Amniotic stem cell (primary cell): ENCODE results near the gene ALPK3.

ENCODE experiments used
- DNase-seq: peaks from one replicate; lab custom pipeline; 2025; lab: John Stamatoyannopoulos, UW

Gene ALPK3

GRCh38 chr15:84823282-84823878, 6.2 kb downstream of the ALPK3 start:
- DNase-seq = no peak

DNA sequence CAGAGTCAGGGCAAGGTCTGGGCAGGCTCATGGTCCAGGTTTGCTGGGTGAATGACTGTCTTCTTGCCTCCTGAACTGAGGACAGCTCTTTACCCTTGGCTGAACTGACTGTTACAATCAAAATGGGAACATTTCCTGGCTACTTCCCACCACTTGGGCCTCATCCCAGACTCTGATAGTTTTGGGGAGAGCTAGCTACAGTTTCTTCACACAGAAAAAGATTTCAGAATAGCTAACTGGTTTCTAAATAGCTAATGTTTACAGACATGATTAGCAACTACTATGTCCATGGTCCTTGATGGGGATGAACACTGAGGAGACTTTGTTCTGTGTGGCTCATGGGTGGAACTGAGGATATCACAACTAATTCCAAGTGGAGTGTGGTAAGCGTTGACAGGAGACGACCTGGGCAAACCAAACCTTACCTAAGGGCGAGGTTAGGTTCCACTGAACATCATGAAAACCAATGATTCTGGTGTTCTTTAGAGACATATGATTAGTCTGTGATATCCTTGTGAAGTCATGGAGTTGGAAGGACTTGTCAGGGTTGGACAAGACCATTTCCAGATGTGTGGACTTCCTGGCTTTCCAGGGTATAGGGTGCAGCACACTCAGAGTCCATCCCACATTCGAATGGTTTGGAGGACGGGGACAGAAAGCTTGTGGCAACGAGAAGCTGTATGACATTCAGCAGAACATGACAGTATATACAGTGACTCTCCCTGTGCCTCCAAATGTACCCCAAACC, 7.3 kb downstream of the ALPK3 start:
- no peak for DNase-seq

GRCh38 chr15:84826369-84826823, 9.2 kb downstream of the ALPK3 start:
- no peak for DNase-seq

GRCh38 chr15:84827246-84827645, 10.1 kb downstream of the ALPK3 start:
- DNase-seq = no peak

- DNase-seq = no peak
These were observed 11.1 kb downstream of the ALPK3 start for GRCh38 chr15:84828086-84828908.

DNA sequence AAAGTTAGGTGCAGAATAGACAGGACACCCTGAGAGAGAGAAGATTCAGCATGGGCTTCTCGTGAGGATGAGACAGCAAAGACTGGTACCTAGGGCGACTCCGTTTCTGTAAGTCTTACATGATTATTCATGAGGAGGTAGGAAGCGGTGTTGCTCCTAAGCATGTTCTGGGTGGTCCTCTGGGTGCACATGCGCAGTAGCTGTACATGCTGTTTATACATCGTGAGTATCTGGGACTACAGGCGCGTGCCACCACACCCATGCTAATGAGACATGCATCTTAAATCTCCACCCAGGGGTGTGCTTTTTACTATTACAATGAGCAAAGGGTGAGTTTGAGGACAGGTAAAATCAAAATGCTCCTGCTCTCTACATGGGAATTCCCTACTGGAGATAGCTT, 12.3 kb downstream of the ALPK3 start:
- no peak for DNase-seq

DNA sequence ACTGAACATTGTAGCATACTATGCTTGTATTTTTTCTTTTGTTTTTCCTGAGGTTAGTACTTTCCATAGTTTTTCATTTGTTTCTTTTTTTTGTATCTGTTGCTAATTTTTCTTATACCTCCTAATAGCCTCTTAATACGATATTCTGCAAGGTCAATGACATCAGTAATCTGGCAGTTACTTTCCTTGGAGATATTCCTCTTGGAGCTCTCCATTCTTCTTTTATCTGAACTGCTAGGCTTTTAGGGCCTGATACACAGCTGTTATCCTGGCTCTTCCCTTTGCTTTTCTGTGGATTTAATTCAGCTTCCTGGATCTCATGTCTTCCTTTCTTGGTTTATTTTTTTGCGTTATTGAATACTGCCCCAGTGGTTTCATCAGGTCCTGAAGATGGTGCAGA, 12.9 kb downstream of the ALPK3 start:
- DNase-seq = no peak

GRCh38 chr15:84831028-84831427, 13.9 kb downstream of the ALPK3 start:
- no peak for DNase-seq

DNA sequence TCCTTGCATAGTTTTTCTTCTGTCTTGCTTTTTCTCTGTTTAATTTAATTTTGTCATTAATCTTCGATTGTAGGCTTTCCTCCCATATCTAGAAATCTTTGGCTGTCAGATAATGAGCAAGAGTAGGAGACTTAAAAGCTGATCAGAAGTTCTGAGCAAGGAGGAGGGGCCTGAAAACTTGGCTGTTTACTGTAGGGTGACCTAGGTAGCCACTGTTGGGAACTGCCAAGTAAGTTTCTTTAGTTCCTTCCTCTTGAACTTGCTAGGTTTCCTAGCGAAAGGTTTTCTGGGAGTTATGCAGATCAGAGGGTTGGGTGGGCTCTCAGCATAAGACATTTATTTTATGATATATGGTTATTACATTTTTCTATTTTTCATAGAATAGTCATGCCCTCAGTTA, 14.5 kb downstream of the ALPK3 start:
- no peak for DNase-seq

DNA sequence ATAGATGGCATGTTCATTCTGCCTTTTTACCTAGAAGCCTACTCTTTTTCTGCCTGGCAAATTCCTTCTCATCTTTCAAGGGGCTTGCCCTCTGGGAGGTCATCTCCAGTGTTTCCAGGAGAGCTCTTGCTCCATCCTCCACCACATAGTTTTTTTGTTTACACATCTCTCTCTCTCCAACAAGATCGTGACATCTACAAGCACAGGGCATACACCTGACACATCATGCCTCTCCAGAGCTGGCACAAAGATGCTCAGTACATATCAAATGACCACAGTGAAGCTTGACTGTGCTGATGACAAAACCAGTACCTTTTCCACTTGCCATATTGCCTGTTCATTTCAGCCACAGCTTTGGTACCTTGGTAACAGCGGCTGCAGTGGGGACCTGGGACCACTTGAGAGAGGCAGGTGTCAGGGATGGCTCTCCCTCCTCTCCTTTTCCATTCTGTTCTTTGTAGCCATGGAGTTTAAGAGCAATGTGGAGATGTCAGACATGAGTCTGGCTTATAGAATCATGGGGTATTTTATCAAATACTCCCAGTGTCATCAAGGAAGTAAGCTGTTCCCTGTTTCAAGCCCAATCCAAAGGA, 15.4 kb downstream of the ALPK3 start:
- no peak for DNase-seq

- DNase-seq = no peak
These were observed 16.5 kb downstream of the ALPK3 start for GRCh38 chr15:84833447-84834228.

DNA sequence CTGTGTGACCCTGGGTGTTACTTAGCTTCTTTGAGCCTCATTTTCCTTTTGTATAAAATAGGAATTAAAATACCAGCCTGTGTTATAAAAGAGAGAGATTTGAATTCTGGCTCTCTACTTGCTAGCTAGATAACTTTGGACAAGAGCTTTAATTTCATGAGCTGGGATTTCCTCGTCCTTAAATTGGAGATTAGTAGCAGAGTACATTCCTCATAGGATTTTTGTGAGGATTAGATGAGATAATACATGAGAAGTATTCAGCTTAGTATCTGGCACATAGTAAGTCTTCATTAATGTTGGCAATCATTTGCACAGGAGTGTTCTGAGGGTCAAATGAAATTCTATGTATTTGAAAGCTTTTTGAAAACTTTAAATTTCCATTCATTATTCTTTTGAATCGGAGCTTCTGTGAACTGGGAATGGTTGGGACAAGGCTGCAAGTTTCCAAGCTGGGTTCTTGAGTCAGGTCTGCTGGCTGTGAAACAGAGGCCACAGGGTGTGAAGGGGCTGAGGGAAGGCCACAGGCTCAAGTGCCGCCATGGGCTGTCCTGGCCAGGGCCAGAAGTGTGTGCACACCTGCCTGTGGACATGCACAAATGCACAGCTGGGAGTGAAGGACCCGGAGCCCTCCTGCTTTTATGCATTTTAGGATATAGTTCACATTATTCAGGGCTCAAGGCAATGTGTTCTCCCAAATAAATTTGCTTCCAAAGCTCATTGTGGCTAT, 17.2 kb downstream of the ALPK3 start:
- DNase-seq = no peak

DNA sequence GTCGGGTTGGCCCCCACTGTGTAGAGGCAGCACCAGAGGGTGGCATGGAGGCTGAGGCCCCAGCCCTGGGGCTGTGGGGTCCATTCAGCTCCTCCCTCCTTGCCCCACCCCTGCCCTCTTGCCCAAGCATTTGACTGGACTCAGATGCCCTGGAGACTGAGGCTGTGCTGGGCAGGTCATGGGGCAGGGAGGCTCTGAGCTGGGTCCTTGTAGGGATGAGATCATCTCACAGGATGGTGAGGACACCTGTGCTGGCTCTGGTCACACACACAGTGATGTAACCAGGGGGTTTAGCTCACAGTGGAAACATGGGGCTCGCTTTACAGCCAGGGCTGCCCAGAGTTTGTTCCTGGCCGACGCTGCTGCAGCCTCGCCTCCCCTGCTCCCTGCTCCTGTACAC, 17.8 kb downstream of the ALPK3 start:
- no peak for DNase-seq

DNA sequence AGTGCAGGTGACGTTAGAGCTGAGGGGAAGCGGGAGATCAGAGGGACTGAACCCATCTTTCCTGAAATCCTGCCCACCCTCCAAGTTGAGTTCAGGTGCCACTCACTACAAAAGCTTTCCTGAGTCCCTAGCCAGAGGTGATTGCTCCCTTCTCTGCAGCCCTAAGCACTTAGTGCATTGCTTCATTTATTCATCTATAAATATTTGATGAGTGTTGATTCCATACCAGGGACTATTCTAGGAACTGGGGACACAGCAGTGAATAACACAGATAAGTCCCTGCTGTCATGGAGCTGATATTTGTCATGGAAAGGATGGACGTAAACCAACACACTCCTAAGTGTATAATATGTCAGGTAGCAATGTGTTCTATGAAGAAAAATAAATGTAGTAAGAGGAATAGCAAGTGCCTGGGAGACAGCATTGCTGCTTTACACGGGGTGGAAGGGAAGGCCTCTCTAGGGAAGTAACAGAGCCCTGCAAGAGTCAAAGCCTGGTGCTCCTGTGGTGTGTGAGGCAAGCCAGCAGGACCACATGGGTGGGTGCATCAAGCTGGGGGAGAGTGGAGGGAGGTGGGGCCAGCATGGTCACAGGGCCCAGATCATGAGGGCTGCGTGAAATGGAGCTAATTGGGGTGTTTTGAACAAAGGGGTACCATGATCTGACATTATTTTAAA, 18.6 kb downstream of the ALPK3 start:
- DNase-seq = no peak

GRCh38 chr15:84836844-84837243, 19.7 kb downstream of the ALPK3 start:
- DNase-seq = no peak

GRCh38 chr15:84839714-84840113, 22.6 kb downstream of the ALPK3 start:
- no peak for DNase-seq

DNA sequence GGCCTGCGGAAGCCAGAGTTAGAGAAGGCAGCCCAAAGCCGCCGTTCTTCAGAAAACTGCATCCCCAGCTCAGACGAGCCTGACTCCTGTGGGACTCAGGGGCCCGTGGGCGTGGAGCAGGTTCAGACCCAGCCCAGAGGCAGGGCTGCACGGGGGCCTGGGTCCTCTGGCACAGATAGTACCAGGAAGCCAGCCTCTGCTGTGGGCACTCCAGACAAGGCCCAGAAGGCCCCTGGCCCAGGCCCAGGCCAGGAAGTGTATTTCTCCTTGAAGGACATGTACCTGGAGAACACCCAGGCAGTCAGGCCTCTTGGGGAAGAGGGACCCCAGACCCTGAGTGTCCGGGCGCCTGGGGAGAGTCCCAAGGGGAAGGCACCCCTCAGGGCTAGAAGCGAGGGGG, 23.1 kb downstream of the ALPK3 start:
- DNase-seq = no peak

DNA sequence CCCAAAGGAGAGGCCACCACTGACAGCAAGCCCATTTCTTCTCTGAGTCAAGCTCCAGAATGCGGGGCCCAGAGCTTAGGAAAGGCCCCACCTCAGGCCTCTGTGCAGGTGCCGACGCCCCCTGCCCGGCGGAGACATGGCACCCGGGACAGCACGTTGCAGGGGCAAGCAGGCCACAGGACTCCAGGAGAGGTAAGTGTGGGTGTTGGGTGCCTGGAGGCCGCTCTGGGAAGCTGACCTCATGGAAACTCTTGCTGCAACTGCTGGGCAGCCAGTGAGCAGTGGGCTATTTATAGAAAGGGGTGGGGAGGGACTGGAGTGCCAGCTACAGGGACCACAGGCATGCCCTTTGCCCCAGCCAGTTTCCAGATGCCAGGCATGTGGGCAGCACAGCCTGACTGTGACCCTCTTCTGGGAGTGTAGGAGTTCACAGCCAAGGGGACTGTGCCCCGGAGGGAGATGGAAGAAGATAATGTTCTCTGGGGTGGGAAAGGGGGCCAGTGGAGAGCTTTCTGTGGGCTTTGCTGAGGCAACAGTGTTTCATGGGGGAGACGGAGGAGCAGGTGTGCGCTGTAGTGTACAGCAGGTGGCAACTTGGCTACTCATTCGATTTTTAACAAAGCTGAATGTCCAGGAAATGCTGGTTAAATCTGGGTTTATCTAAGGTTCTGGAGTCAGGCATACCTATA, 23.7 kb downstream of the ALPK3 start:
- no peak for DNase-seq

DNA sequence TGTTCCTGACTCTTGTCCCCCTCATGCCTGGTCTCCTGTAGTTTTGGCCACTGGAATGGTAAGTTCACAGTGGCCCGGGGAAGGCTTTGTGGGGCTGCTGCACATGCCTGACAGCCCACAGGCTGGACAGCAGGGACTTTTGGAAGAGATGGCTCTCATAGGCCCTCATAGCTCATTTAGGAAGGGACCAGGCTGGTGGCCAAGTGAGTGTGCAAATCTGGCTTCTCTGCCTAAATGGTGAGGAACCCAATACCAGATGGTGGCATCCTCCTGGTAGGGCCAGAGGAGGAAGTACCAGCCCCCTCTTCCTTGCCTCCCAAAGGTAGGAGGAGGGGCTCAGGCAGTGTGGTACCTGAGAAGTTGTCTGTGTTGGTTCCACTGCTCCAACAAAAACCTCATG, 25.6 kb downstream of the ALPK3 start:
- no peak for DNase-seq

GRCh38 chr15:84844964-84845363, 27.8 kb downstream of the ALPK3 start:
- no peak for DNase-seq
